Neutrophil (primary cell): ENCODE data around the gene SIAH3.

ENCODE experiments used
- H3K27ac ChIP-seq: fragments of 200-600 bp; sonication (generic); 2 replicates; pipeline ENCODE4 v1.5.1; 2016; ENCODE audit warnings: mild to moderate bottlenecking, moderate library complexity
- H3K27me3 ChIP-seq: fragments of 200-600 bp; sonication (generic); 2 replicates; pipeline ENCODE4 v1.6.0; 2016; ENCODE audit warnings: mild to moderate bottlenecking
- H3K36me3 ChIP-seq: fragments of 200-600 bp; sonication (generic); 2 replicates; pipeline ENCODE4 v1.5.1; 2017
- H3K4me1 ChIP-seq, 2 experiments: fragments of 200-600 bp in 1 of 2; sonication (generic) in 1 of 2; 1 replicate in 1 of 2; 2 replicates in 1 of 2; pipeline versions ENCODE4 v1.5.1 to v1.6.1; 2013 to 2016; ENCODE audit warnings: low read depth in 1 of 2, low read length in 1 of 2, mild to moderate bottlenecking in 1 of 2, moderate library complexity in 1 of 2; ENCODE audit not compliant: control insufficient read depth in 1 of 2, insufficient read depth in 1 of 2
- H3K4me3 ChIP-seq, 2 experiments: fragments of 200-600 bp in 1 of 2; sonication (generic) in 1 of 2; 1 replicate in 1 of 2; 2 replicates in 1 of 2; pipeline ENCODE4 v1.5.1; 2013 to 2016; ENCODE audit warnings: low read depth in 1 of 2, low read length in 1 of 2, mild to moderate bottlenecking in 1 of 2, moderate library complexity in 1 of 2
- H3K9me3 ChIP-seq: fragments of 200-600 bp; sonication (generic); 2 replicates; pipeline ENCODE4 v1.5.1; 2016
- CTCF ChIP-seq: fragments of 200-600 bp; sonication (generic); IDR thresholded peaks from 2 replicates; pipeline ENCODE4 v1.5.1; 2016; ENCODE audit warnings: antibody characterized with exemption

The SIAH3 gene

GRCh38 chr13:45733361-45733760, 118.2 kb downstream of the SIAH3 start:
- TF ChIP-seq CTCF: no peak
- Histone ChIP-seq H3K4me1 (no peaks in the 10 kb centered on the region), H3K36me3 (no peaks in the 10 kb centered on the region), H3K27me3 (peaks cover 4% of the 10 kb centered on the region), H3K27ac (no peak overlapping the region), H3K4me3 (no peak overlapping the region), H3K9me3 (no peaks in the 10 kb centered on the region)

GRCh38 chr13:45732916-45733315, 118.6 kb downstream of the SIAH3 start:
- H3K4me3 ChIP-seq: no peak overlapping the region
- TF ChIP-seq CTCF: no peak
- H3K9me3 ChIP-seq: no peaks in the 10 kb centered on the region
- no peaks in the 10 kb centered on the region for H3K36me3 ChIP-seq
- peaks cover 4% of the 10 kb centered on the region for H3K27me3 ChIP-seq
- H3K4me1 ChIP-seq: no peaks in the 10 kb centered on the region
- no peak overlapping the region for H3K27ac ChIP-seq

DNA sequence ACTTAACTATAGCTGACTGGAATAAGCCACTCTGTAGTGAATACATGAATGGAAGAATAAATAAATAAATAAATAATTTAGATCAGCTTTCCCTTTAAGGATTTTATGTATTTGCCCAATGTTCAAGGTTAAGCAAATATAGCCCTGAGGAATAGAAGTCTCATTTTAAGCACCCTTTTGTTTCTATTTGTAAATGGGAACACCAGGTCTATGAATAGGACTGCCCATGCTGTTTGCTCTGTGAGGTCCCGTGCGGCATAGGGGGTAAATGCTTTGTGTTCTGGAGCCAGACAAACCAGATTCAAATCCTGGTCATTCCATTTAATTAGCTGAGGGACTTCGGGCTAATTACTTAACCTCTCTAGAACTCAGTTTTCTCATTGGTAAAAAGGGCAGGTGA, 120.1 kb downstream of the SIAH3 start:
- Histone ChIP-seq H3K27me3 (peaks cover 4% of the 10 kb centered on the region), H3K27ac (no peak overlapping the region), H3K4me1 (no peaks in the 10 kb centered on the region), H3K9me3 (no peaks in the 10 kb centered on the region), H3K36me3 (no peaks in the 10 kb centered on the region), H3K4me3 (no peak overlapping the region)
- TF ChIP-seq CTCF: no peak

- Histone ChIP-seq H3K36me3 (no peaks in the 10 kb centered on the region), H3K4me3 (no peak overlapping the region), H3K4me1 (no peaks in the 10 kb centered on the region), H3K9me3 (no peaks in the 10 kb centered on the region), H3K27ac (no peak overlapping the region), H3K27me3 (peaks cover 4% of the 10 kb centered on the region)
- TF ChIP-seq CTCF: no peak
Observed at GRCh38 chr13:45728759-45729158, 122.8 kb downstream of the SIAH3 start.
